ENCODE measurements around the gene SLC17A2. TPM values are rescaled to one million over a fixed set of nuclear protein-coding genes. Genes with fewer than 3 reads are reported as not detected.

Gene SLC17A2
- total RNA-seq, 1 donor: not detected

DNA sequence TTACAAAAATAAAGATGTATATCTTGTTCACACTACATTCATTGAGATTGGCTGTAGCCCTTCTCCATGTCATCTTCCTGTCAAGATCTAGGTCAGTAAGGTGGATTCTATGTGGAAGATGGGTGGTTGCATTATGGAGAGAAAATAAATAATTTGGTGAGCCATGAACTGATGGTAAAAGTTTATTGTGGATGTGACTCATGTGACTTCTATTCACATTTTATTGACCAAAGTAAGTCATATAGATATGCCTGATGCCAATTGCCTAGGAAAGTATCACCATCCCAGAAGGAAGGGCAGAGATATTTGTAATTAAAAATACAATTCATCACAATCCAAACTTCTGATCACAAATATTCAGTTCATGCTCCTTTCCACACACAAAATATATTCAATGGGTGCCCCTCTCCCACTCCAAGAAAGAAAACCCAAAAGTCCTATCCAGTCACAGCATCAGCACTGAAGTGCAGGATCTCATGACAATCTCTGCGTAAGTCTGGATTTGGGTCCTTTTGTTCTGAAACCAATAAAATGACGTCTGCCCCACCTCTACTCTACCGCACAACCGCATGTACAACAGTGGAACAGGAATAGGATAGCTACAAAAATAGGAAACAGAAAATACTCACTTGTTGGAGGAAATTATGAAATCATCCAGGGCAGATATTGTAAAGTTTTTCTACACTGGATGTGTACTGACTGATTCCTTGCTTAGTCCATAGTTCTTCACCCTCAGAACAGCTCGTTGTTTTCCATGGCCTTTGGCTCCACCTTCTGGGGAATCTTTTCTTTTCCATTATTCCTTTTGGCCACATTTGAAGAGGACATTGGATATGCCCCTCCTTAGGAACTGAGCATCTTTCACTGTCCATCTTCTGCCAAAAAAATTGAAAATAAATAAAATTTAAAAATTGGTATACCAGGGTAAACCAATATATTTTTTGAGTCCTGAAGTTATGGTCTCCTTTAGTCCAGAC is 40.3 kb downstream of the SLC17A2 start:
- Histone ChIP-seq H3K27me3 (ENCODE audit: insufficient read depth, low read length) (no peaks in the 10 kb centered on the region), H3K4me3 (ENCODE audit: low read length) (no peak overlapping the region), H3K9me3 (ENCODE audit: low read depth, low read length) (no peaks in the 10 kb centered on the region), H3K4me1 (ENCODE audit: insufficient read depth, low read length) (no peaks in the 10 kb centered on the region)

DNA sequence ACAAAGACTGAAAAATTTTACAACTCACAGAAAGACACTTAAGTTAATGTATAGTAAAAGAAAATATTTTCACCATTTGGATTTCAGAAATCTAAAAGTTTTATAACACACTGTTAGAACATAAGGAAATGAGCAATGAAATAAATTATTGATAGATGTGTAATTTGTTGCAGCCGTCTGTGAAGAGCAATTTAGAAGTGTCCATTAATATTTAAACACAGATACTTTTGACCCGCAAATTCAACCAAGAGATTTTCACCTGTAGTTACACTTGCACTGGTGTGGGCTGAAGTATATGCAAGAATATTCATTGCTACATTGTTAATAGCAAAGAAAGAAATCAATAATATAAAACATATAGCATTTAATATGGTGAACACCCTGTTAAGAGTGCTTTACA is 41.9 kb downstream of the SLC17A2 start:
- no peaks in the 10 kb centered on the region for H3K27me3 ChIP-seq (ENCODE audit: insufficient read depth, low read length)
- no peak overlapping the region for H3K4me3 ChIP-seq (ENCODE audit: low read length)
- no peaks in the 10 kb centered on the region for H3K9me3 ChIP-seq (ENCODE audit: low read depth, low read length)
- H3K4me1 ChIP-seq (ENCODE audit: insufficient read depth, low read length): no peaks in the 10 kb centered on the region

DNA sequence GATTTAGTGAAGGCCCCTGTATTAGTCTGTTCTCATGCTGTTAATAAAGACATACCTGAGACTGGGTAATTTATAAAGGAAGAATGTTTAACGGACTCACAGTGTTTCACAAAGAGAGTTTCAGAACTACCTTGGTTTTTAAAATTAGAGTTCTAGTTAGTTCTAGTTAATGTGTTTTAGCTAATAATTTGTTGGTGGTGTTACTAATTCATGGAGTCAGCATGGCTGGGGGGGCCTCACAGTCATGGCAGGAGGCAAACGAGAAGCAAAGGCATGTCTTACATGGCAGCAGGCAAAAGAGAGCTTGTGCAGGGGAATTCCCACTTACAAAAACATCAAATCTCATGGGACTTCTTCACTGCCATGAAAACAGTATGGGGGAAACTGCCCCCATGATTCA is 44.4 kb downstream of the SLC17A2 start:
- H3K4me3 ChIP-seq (ENCODE audit: low read length): no peak overlapping the region
- H3K9me3 ChIP-seq (ENCODE audit: low read depth, low read length): no peaks in the 10 kb centered on the region
- H3K27me3 ChIP-seq (ENCODE audit: insufficient read depth, low read length): no peaks in the 10 kb centered on the region

DNA sequence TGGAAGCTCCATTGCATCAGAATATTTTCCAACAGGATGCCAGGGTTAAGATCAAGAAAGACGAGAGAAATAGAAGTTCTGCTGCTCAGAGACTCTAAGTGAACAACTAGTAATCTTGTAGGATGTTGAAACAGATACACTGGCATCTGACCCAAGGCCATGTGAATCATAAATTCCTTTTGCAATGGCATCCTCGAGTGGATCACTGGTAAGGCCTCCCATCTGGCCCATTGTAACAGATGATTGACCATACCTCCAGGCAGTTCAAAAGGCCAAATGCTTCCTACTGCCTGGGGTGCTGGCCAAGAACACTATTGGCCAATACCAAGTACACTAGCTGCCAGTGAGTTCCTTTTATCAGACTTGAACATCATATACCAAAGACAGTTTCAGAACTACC is 46.5 kb downstream of the SLC17A2 start:
- Histone ChIP-seq H3K27me3 (ENCODE audit: insufficient read depth, low read length) (no peaks in the 10 kb centered on the region), H3K9me3 (ENCODE audit: low read depth, low read length) (no peaks in the 10 kb centered on the region), H3K4me1 (ENCODE audit: insufficient read depth, low read length) (peaks cover 9% of the 10 kb centered on the region), H3K4me3 (ENCODE audit: low read length) (no peak overlapping the region)

More for the DNA sequence above, 44.4 kb downstream of the SLC17A2 start:
- peaks cover 9% of the 10 kb centered on the region for H3K4me1 ChIP-seq (ENCODE audit: insufficient read depth, low read length)

DNA sequence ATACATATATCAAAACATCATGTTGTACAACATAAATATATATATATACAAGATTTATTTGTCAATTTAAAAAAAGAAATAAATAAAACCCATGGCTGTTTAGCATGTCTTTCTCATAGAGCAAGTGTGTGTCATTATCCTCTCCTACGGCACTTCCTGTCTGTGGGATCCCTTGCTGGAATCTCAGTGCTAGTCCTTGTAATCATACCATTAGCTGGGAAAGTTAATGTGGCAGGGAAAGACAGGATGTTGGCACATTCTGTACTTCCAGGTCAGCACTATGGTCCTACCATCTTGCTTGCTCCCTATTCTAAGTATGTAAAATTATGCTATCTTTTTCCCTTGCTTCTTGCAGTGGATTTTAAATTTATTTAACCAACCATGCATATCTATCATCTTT is 47.0 kb downstream of the SLC17A2 start:
- H3K4me1 ChIP-seq (ENCODE audit: insufficient read depth, low read length): peaks cover 9% of the 10 kb centered on the region

DNA sequence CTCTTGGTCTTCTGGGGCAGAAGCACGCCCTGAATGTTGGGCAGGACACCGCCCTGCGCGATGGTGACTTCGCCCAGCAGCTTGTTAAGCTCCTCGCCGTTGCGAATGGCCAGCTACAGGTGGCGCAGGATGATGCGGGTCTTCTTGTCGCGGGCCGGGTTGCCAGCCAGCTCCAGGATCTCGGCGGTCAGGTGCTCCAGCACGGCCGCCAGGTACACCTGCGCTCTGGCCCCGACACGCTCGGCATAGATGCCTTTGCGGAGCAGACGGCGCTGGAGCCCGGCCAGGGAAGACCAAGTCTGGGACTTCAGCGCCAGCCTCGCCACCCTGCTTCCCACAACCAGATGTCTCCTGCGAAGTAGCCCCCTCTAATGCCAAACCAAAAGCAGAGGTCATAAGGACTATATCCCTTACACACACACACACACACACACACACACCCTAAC is 48.4 kb downstream of the SLC17A2 start:
- H3K27me3 ChIP-seq (ENCODE audit: insufficient read depth, low read length): no peaks in the 10 kb centered on the region
- no peaks in the 10 kb centered on the region for H3K9me3 ChIP-seq (ENCODE audit: low read depth, low read length)
- H3K4me1 ChIP-seq (ENCODE audit: insufficient read depth, low read length): peaks cover 9% of the 10 kb centered on the region
- peak overlapping the region; percentile 32 for H3K4me3 ChIP-seq (ENCODE audit: low read length)

More for the DNA sequence above, 47.0 kb downstream of the SLC17A2 start:
- H3K9me3 ChIP-seq (ENCODE audit: low read depth, low read length): no peaks in the 10 kb centered on the region
- H3K4me3 ChIP-seq (ENCODE audit: low read length): no peak overlapping the region
- H3K27me3 ChIP-seq (ENCODE audit: insufficient read depth, low read length): no peaks in the 10 kb centered on the region

DNA sequence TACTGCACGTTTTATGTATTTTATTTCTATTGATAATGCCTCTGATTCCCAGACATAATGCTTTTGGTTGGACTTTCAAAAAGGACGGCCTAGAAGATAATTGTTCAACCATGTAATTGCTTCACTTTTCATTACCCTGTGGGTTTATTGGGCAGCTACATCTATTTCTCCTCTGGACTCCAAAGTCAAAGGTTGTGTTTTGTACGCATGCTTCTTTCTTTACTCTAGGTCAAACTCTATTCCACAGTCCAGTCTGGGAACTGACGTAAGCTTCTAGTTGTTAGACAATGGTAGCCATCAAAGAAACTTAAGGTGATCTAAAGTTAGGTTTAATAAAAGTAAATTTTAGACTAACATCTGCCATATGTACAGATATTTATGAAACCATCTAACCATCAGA is 49.9 kb downstream of the SLC17A2 start:
- Histone ChIP-seq H3K9me3 (ENCODE audit: low read depth, low read length) (no peaks in the 10 kb centered on the region), H3K4me1 (ENCODE audit: insufficient read depth, low read length) (peaks cover 9% of the 10 kb centered on the region), H3K27me3 (ENCODE audit: insufficient read depth, low read length) (no peaks in the 10 kb centered on the region), H3K4me3 (ENCODE audit: low read length) (no peak overlapping the region)

DNA sequence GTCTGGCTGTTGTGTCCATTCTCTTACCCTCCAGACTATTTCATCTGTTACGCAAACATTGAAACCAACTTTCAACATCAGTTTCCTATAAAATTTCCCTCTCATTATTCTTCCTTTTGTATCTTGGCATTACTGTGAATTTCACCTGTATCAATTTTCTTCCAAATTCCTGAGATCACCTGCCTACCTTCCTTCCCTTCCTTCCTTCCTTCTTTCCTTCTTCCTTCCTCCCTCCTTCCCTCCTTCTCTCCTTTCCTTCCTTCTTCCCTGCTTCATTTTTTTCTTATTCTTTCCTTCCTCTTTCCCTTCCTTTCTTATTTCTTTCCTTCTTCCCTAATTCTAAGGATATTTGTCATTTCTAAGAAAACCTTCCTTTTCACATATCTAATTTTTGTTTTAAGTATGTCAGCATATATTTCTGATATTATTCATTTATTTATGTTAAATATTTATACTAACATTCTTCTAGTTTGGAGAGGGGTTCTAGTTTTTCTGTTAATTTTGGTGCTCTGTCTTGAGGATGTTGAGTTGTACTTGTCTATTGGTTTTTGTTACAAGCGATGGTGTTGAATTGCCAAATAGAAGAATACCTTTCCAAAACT is 51.7 kb downstream of the SLC17A2 start:
- H3K4me3 ChIP-seq (ENCODE audit: low read length): no peak overlapping the region
- no peaks in the 10 kb centered on the region for H3K27me3 ChIP-seq (ENCODE audit: insufficient read depth, low read length)
- peaks cover 18% of the 10 kb centered on the region for H3K4me1 ChIP-seq (ENCODE audit: insufficient read depth, low read length)
- H3K9me3 ChIP-seq (ENCODE audit: low read depth, low read length): no peaks in the 10 kb centered on the region

DNA sequence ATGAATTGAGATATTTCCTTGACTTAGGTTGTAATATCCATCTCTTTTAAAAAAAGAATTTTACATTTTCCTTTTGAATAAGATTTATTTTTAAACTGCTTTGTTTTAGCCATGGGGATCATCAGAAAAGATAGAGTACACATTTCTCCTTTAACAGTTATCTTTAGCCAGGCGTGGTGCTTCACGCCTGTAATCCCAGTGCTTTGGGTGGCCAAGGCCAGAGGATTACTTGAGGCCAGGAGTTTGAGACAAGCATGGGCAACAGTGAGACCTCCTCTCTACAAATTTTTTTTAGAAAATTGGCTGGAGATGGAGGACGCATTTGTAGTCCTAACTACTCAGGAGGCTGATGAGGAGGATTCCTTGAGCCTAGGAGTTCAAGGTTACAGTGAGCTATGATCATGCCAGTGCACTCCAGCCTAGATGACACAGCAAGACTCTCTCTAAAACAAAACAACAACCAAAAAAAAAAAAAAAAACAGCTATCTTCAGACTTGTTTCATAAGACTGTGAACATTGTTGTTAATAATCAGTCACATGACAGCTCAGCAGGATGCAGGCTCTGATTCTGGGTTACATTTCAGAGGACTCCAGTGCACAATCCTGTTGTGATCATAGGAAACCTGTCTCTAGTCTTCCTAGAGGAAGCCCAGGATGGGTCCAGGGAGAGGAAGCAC is 54.4 kb downstream of the SLC17A2 start:
- Histone ChIP-seq H3K27me3 (ENCODE audit: insufficient read depth, low read length) (no peaks in the 10 kb centered on the region), H3K9me3 (ENCODE audit: low read depth, low read length) (no peaks in the 10 kb centered on the region), H3K4me1 (ENCODE audit: insufficient read depth, low read length) (peaks cover 10% of the 10 kb centered on the region), H3K4me3 (ENCODE audit: low read length) (no peak overlapping the region)

DNA sequence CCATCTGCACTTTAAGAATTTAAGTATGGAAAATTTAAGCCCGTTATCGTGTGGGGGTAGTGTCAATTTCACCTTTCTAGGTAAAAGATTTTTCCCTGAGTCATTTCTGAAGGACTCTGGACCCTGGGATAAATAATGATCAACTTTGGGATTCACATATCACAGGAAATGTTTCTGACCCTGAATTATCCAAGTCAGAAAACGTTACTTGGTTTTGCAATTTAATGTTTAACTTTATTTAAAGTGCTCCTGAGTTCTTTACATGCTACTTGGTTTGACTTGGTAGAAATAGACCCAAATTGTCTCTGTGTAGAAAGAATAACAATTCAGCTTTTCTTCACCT is 55.0 kb downstream of the SLC17A2 start:
- no peaks in the 10 kb centered on the region for H3K9me3 ChIP-seq (ENCODE audit: low read depth, low read length)
- H3K4me3 ChIP-seq (ENCODE audit: low read length): no peak overlapping the region
- H3K4me1 ChIP-seq (ENCODE audit: insufficient read depth, low read length): peaks cover 10% of the 10 kb centered on the region
- no peaks in the 10 kb centered on the region for H3K27me3 ChIP-seq (ENCODE audit: insufficient read depth, low read length)

DNA sequence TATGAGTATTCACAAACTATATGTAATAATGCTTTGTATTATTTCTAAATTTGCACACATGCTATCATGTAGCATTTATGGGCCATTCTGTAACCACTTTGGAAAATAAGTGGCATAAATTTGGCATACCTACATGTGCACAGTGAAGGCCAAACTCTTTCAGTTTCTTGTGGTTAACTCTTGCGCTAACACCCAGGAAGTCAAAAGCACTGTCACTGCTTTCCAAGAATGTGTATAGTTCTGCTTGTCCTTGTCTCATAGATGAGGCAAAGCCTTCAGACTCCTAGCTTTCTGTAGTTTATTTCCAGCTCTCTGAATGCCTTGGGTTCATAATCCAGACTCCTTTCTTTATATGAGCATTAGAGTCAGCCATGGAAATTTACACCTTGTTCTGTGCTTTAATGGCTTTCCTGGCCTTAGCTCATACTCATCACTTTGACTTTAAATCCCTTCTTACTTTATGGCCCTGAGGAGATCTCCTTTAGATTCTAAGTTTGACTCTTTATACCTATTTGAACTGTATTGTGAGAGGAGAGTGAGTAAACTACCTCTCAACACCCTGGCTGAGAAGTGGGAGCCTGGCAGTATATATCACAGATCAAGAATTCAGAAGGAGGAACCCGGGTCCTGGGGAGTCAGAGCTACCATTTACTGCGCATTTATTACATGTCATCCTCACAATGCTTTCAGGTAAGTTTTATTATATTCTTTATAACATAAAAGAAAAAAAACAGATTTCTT is 55.5 kb downstream of the SLC17A2 start:
- H3K9me3 ChIP-seq (ENCODE audit: low read depth, low read length): no peaks in the 10 kb centered on the region
- peaks cover 10% of the 10 kb centered on the region for H3K4me1 ChIP-seq (ENCODE audit: insufficient read depth, low read length)

DNA sequence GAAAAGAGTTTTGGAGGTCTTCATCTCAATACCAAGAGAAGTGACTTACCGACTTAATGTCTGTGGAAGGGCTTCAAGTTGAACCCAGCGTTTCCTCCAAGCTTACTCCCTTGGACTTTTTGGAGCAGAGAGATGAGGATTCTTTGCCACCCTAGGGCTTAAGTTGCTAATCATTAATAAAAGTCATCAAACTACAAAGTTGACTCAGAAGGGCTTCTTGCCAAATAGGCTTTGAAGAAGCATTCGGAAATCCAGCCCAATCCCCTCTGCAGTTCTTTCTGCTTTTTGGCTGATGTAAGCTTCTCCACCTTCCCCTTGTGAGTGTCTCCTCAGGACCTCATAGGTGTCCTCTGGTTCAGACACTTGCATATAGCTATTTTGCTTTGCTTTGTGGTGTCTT is 56.4 kb downstream of the SLC17A2 start, which contains the start of gene SLC17A3:
TSS of gene SLC17A3 (minus strand) at position 126 of the 400 bp plus-strand sequence. CDS start 5,856 bp downstream, outside the sequence.
- Histone ChIP-seq H3K4me3 (ENCODE audit: low read length) (no peak within 1 kb of the TSS), H3K27me3 (ENCODE audit: insufficient read depth, low read length) (no peaks in the 10 kb centered on the region), H3K9me3 (ENCODE audit: low read depth, low read length) (no peaks in the 10 kb centered on the region), H3K4me1 (ENCODE audit: insufficient read depth, low read length) (peaks cover 10% of the 10 kb centered on the region)

More for the DNA sequence above, 55.5 kb downstream of the SLC17A2 start:
- Histone ChIP-seq H3K27me3 (ENCODE audit: insufficient read depth, low read length) (no peaks in the 10 kb centered on the region), H3K4me3 (ENCODE audit: low read length) (no peak overlapping the region)

DNA sequence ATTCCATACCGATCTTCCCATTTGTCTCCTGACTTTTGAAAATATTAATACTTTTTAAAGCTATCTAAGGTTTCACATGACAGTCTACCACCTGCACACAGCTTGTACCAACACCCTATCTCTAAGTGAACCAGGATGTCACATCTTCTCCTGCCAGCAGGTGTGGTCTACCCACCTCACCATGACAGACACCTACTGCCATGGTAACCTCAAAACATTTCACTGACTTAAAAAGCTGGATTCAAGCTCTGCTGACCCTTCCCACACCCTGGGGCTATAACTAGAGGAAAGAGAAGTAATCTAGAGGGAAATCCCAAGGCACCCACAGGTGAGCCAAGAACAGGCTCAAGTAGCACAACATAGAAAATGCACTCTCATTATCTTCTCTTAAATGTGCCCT is 57.7 kb downstream of the SLC17A2 start:
- Histone ChIP-seq H3K27me3 (ENCODE audit: insufficient read depth, low read length) (no peaks in the 10 kb centered on the region), H3K4me3 (ENCODE audit: low read length) (no peak overlapping the region), H3K9me3 (ENCODE audit: low read depth, low read length) (no peaks in the 10 kb centered on the region), H3K4me1 (ENCODE audit: insufficient read depth, low read length) (peaks cover 10% of the 10 kb centered on the region)

DNA sequence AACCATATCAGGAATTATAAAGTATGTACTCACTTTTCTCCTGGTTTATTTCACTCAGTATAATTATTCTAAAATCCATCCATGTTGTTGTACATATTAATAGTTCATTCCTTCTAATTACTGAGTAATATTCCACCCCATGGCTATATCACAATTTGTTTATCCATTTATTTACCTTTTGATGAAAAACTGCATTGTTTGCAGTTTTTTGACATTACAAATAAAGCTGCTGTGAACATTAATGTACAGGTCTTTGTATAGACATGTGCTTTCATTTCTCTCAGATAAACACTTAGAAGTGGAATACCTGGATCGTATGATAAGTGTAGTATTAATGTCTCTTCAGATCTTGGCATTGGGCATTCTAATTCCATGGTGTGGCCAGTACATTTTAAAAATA is 60.7 kb downstream of the SLC17A2 start:
- H3K4me1 ChIP-seq (ENCODE audit: insufficient read depth, low read length): peaks cover 5% of the 10 kb centered on the region
- H3K4me3 ChIP-seq (ENCODE audit: low read length): no peak overlapping the region
- H3K27me3 ChIP-seq (ENCODE audit: insufficient read depth, low read length): no peaks in the 10 kb centered on the region
- H3K9me3 ChIP-seq (ENCODE audit: low read depth, low read length): no peaks in the 10 kb centered on the region
